H9 (cell line): Measurements from ENCODE around the gene TXNDC17. TPM values are rescaled to one million over a fixed set of nuclear protein-coding genes. Genes with fewer than 3 reads are reported as not detected.

Experiments
- DNase-seq: peaks from one replicate; pipeline ENCODE4 v3.0.0-alpha.2; 2017
- H2AFZ ChIP-seq: one replicate; pipeline ENCODE4 v1.6.1; 2013; ENCODE audit warnings: mild to moderate bottlenecking, low read length, control low read depth, moderate library complexity
- H2AK5ac ChIP-seq: 2 replicates; pipeline ENCODE4 v1.6.1; 2013; ENCODE audit warnings: low read length, control low read depth, mixed read lengths; ENCODE audit not compliant: insufficient read length
- H2BK120ac ChIP-seq: one replicate; pipeline ENCODE4 v1.6.1; 2013; ENCODE audit warnings: low read depth, mild to moderate bottlenecking, low read length, control low read depth, inconsistent platforms; ENCODE audit not compliant: poor library complexity, severe bottlenecking
- H2BK12ac ChIP-seq: 2 replicates; pipeline ENCODE4 v1.6.1; 2013; ENCODE audit warnings: low read length, control low read depth, mixed read lengths, low read depth; ENCODE audit not compliant: insufficient read length
- H2BK15ac ChIP-seq: 2 replicates; pipeline ENCODE4 v1.6.1; 2013; ENCODE audit warnings: low read depth, low read length, control low read depth
- H2BK20ac ChIP-seq: one replicate; pipeline ENCODE4 v1.6.1; 2013; ENCODE audit warnings: low read depth, mild to moderate bottlenecking, low read length, control low read depth, inconsistent platforms; ENCODE audit not compliant: poor library complexity, severe bottlenecking
- H2BK5ac ChIP-seq: 2 replicates; pipeline ENCODE4 v1.6.1; 2013; ENCODE audit warnings: low read length, control low read depth, mixed read lengths; ENCODE audit not compliant: insufficient read length
- H3K14ac ChIP-seq: 2 replicates; pipeline ENCODE4 v1.6.1; 2013; ENCODE audit warnings: low read length, control low read depth; ENCODE audit not compliant: insufficient read depth
- H3K18ac ChIP-seq: 2 replicates; pipeline ENCODE4 v1.6.1; 2013; ENCODE audit warnings: low read depth, mild to moderate bottlenecking, mixed read lengths, low read length, control low read depth; ENCODE audit not compliant: insufficient read length
- H3K23ac ChIP-seq: 2 replicates; pipeline ENCODE4 v1.6.1; 2013; ENCODE audit warnings: low read length, control low read depth, mixed read lengths, low read depth; ENCODE audit not compliant: insufficient read length
- H3K23me2 ChIP-seq: 2 replicates; pipeline ENCODE4 v1.6.1; 2013; ENCODE audit warnings: low read depth, mild to moderate bottlenecking, mixed read lengths, low read length, control low read depth; ENCODE audit not compliant: insufficient read length, poor library complexity, severe bottlenecking
- H3K27ac ChIP-seq: 2 replicates; pipeline ENCODE4 v1.5.1; 2013; ENCODE audit warnings: low read length, control low read depth, mixed read lengths, low read depth; ENCODE audit not compliant: insufficient read length
- H3K27me3 ChIP-seq: 2 replicates; pipeline ENCODE4 v1.6.1; 2013; ENCODE audit warnings: low read length, control low read depth, inconsistent platforms; ENCODE audit not compliant: insufficient read depth
- H3K4ac ChIP-seq: 2 replicates; pipeline ENCODE4 v1.6.1; 2013; ENCODE audit warnings: low read depth, mild to moderate bottlenecking, control low read depth, inconsistent platforms, low read length, moderate library complexity
- H3K4me1 ChIP-seq: 2 replicates; pipeline ENCODE4 v1.6.1; 2013; ENCODE audit warnings: low read length, control low read depth, inconsistent platforms; ENCODE audit not compliant: insufficient read depth
- H3K4me2 ChIP-seq: 2 replicates; pipeline ENCODE4 v1.6.1; 2013; ENCODE audit warnings: low read length, control low read depth, mixed read lengths; ENCODE audit not compliant: insufficient read length, insufficient read depth
- H3K56ac ChIP-seq: 2 replicates; pipeline ENCODE4 v1.6.1; 2013; ENCODE audit warnings: low read depth, mild to moderate bottlenecking, mixed read lengths, low read length, control low read depth; ENCODE audit not compliant: insufficient read length
- H3K79me1 ChIP-seq: 2 replicates; pipeline ENCODE4 v1.6.1; 2013; ENCODE audit warnings: low read depth, mild to moderate bottlenecking, moderate library complexity, low read length, control low read depth, inconsistent platforms; ENCODE audit not compliant: insufficient read depth, poor library complexity, severe bottlenecking
- H3K79me2 ChIP-seq: 2 replicates; pipeline ENCODE4 v1.6.1; 2013; ENCODE audit warnings: low read length, control low read depth, inconsistent platforms; ENCODE audit not compliant: insufficient read depth
- H3K9ac ChIP-seq: 2 replicates; pipeline ENCODE4 v1.6.1; 2013; ENCODE audit warnings: low read length, control low read depth, mixed read lengths; ENCODE audit not compliant: insufficient read length; ENCODE audit errors: extremely low read depth
- H3K9me3 ChIP-seq: one replicate; pipeline ENCODE4 v1.6.1; 2013; ENCODE audit warnings: low read depth, low read length, inconsistent platforms; ENCODE audit not compliant: control insufficient read depth
- H3T11ph ChIP-seq: one replicate; pipeline ENCODE4 v1.6.1; 2013; ENCODE audit warnings: mild to moderate bottlenecking, low read length, control low read depth, inconsistent platforms
- H4K20me1 ChIP-seq: one replicate; pipeline ENCODE4 v1.6.1; 2013; ENCODE audit not compliant: control insufficient read depth, insufficient read length, insufficient read depth
- H4K5ac ChIP-seq: 2 replicates; pipeline ENCODE4 v1.6.1; 2013; ENCODE audit warnings: low read depth, mild to moderate bottlenecking, mixed read lengths, low read length, control low read depth; ENCODE audit not compliant: insufficient read length
- H4K8ac ChIP-seq: replicated peaks from 2 replicates; pipeline ENCODE4 v1.6.1; 2013; ENCODE audit warnings: low read length, control low read depth, mixed read lengths, low read depth; ENCODE audit not compliant: insufficient read length
- H4K91ac ChIP-seq: 2 replicates; pipeline ENCODE4 v1.6.1; 2013; ENCODE audit warnings: low read depth, mild to moderate bottlenecking, moderate library complexity, mixed read lengths, low read length, control low read depth; ENCODE audit not compliant: insufficient read length
- H3K27ac Mint-ChIP-seq, 3 experiments: 2 replicates in 2 of 3; 3 replicates in 1 of 3; pipeline ENCODE4 v1.8.0; 2020 to 2021; ENCODE audit warnings: mixed read lengths in 3 of 3, mild to moderate bottlenecking in 1 of 3, moderate library complexity in 1 of 3
- H3K27me3 Mint-ChIP-seq: 2 replicates; pipeline ENCODE4 v1.8.0; 2021; ENCODE audit warnings: low read depth, mild to moderate bottlenecking, moderate library complexity, mixed read lengths
- H3K36me3 Mint-ChIP-seq, 3 experiments: 2 replicates in 2 of 3; 3 replicates in 1 of 3; pipeline ENCODE4 v1.8.0; 2020 to 2021; ENCODE audit warnings: low read depth in 3 of 3, mixed read lengths in 3 of 3; ENCODE audit not compliant: insufficient read depth in 1 of 3
- H3K4me1 Mint-ChIP-seq, 2 experiments: 2 replicates each; pipeline ENCODE4 v1.8.0; 2020; ENCODE audit warnings: mixed read lengths in 2 of 2
- H3K4me3 Mint-ChIP-seq, 2 experiments: 2 replicates in 1 of 2; 3 replicates in 1 of 2; pipeline ENCODE4 v1.8.0; 2020 to 2021; ENCODE audit warnings: mild to moderate bottlenecking in 2 of 2, mixed read lengths in 2 of 2, moderate library complexity in 1 of 2
- H3K9me3 Mint-ChIP-seq, 2 experiments: 2 replicates in 1 of 2; 3 replicates in 1 of 2; pipeline ENCODE4 v1.8.0; 2020; ENCODE audit warnings: mild to moderate bottlenecking in 2 of 2, mixed read lengths in 2 of 2, moderate library complexity in 1 of 2
- CTCF ChIP-seq: fragments of 200-600 bp; sonication (generic); conservative IDR thresholded peaks from 3 replicates; pipeline ENCODE4 v1.8.0; 2021; ENCODE audit warnings: antibody characterized with exemption, mild to moderate bottlenecking
- WGBS: extraction: QIAGEN DNeasy Blood & Tissue Kit; methylation state at CpG from one replicate; pipeline ENCODE4 v1.1.7; 2013; ENCODE audit warnings: missing lambda C conversion rate, low lambda C conversion rate, mixed read lengths; ENCODE audit not compliant: insufficient read length; ENCODE audit errors: extremely low coverage; 5-methylcytosine and 5-hydroxymethylcytosine counted together
- total RNA-seq: library from RNA; stranded (reverse); gene quantifications from 2 replicates; pipeline ENCODE4 v1.2.1, GENCODE V29; 2021

The TXNDC17 gene
- total RNA-seq, 1 experiment from 2014 or later: 170 TPM

GRCh38 chr17:6669479-6670212 lies 28.8 kb downstream of the TXNDC17 start:
- Histone ChIP-seq H2BK5ac (no peak overlapping the region), H3K4ac (no peak overlapping the region), H3K79me1 (no peaks in the 10 kb centered on the region), H2BK120ac (no peak overlapping the region), H3K9ac (no peak overlapping the region), H2BK12ac (no peak overlapping the region), H2AK5ac (no peak overlapping the region), H3K18ac (no peak overlapping the region), H4K20me1 (no peaks in the 10 kb centered on the region), H3K14ac (no peak overlapping the region; the same call in 1 of the 2 replicates), H3K4me1 (no peaks in the 10 kb centered on the region), H3K79me2 (no peaks in the 10 kb centered on the region), H3T11ph (no peak overlapping the region), H2BK15ac (no peak overlapping the region), H3K23ac (no peak overlapping the region), H2BK20ac (no peak overlapping the region), H4K5ac (no peak overlapping the region), H3K4me2 (no peak overlapping the region), H4K8ac (no peak overlapping the region), H4K91ac (no peak overlapping the region), H3K23me2 (no peaks in the 10 kb centered on the region), H3K56ac (no peak overlapping the region), H2AFZ (no peak overlapping the region), H3K27me3 (peaks cover 4% of the 10 kb centered on the region), H3K9me3 (no peaks in the 10 kb centered on the region), H3K27ac (no peak overlapping the region)
- no CpG with 5 or more reads among the region's 10 CpGs for WGBS
- no peak for TF ChIP-seq CTCF
- no peaks in the 10 kb centered on the region for H3K36me3 Mint-ChIP-seq
- peaks cover 0 to 4% of the 10 kb centered on the region in 2 experiments; a peak in 1 of 4 replicates for H3K4me1 Mint-ChIP-seq
- no peak overlapping the region for H3K27ac Mint-ChIP-seq
- H3K27me3 Mint-ChIP-seq: peaks cover 41% of the 10 kb centered on the region
- H3K4me3 Mint-ChIP-seq: no peak overlapping the region
- DNase-seq: peak; percentile 58
- no peaks in the 10 kb centered on the region for H3K9me3 Mint-ChIP-seq
